ENCODE results near the gene CRIM1. TPM values are rescaled to one million over a fixed set of nuclear protein-coding genes. Genes with fewer than 3 reads are reported as not detected.

The CRIM1 gene
- polyA plus RNA-seq, 1 donor: 90.0 TPM

- no peak for DNase-seq
Measured at GRCh38 chr2:36520431-36520830, 164.9 kb downstream of the CRIM1 start.

GRCh38 chr2:36523153-36523552 is 167.6 kb downstream of the CRIM1 start:
- no peak for DNase-seq

GRCh38 chr2:36525245-36525644 is 169.7 kb downstream of the CRIM1 start:
- DNase-seq: no peak

GRCh38 chr2:36526226-36526625 is 170.6 kb downstream of the CRIM1 start:
- no peak for DNase-seq

- DNase-seq: no peak
Measured at GRCh38 chr2:36528274-36528673, 172.7 kb downstream of the CRIM1 start.

GRCh38 chr2:36528766-36529392 is 173.3 kb downstream of the CRIM1 start:
- DNase-seq: peak; percentile 11

- DNase-seq: no peak
Measured at GRCh38 chr2:36530178-36530982, 174.8 kb downstream of the CRIM1 start.

- DNase-seq: no peak
Measured at GRCh38 chr2:36530983-36531354, 175.4 kb downstream of the CRIM1 start.

- no peak for DNase-seq
Measured at GRCh38 chr2:36534275-36534799, 178.8 kb downstream of the CRIM1 start.

- no peak for DNase-seq
Measured at GRCh38 chr2:36535099-36535498, 179.5 kb downstream of the CRIM1 start.

- DNase-seq: no peak
Measured at GRCh38 chr2:36536776-36537175, 181.2 kb downstream of the CRIM1 start.

- no peak for DNase-seq
Measured at GRCh38 chr2:36538335-36538734, 182.8 kb downstream of the CRIM1 start.

- DNase-seq: no peak
Measured at GRCh38 chr2:36539631-36540030, 184.1 kb downstream of the CRIM1 start.

- no peak for DNase-seq
Measured at GRCh38 chr2:36540986-36541754, 185.6 kb downstream of the CRIM1 start.

GRCh38 chr2:36541891-36542595 is 186.5 kb downstream of the CRIM1 start:
- DNase-seq: no peak

GRCh38 chr2:36544638-36545338 is 189.2 kb downstream of the CRIM1 start:
- no peak for DNase-seq

GRCh38 chr2:36545871-36546416 is 190.4 kb downstream of the CRIM1 start:
- no peak for DNase-seq

GRCh38 chr2:36547906-36548305 is 192.3 kb downstream of the CRIM1 start:
- DNase-seq: no peak

- DNase-seq: peak; percentile 59
Measured at GRCh38 chr2:36549165-36549574, 193.6 kb downstream of the CRIM1 start.

GRCh38 chr2:36550006-36550405 is 194.4 kb downstream of the CRIM1 start:
- no peak for DNase-seq

- no peak for DNase-seq
Measured at GRCh38 chr2:36553683-36554082, 198.1 kb downstream of the CRIM1 start.
